PC-9 (cell line): ENCODE results near the gene TLR8.

Experiments
- CTCF ChIP-seq: fragments of 200-600 bp; sonication (generic); conservative IDR thresholded peaks from 2 replicates; pipeline ENCODE4 v1.6.1; 2017; ENCODE audit warnings: mixed run types, antibody characterized with exemption, mild to moderate bottlenecking, moderate library complexity
- EZH2 ChIP-seq: fragments of 200-600 bp; sonication (generic); IDR thresholded peaks from 2 replicates; pipeline ENCODE4 v1.8.0; 2017; ENCODE audit warnings: antibody characterized with exemption, low read depth

GRCh38 chrX:12867685-12868084 is 38.7 kb upstream of the TLR8 start:
- TF ChIP-seq CTCF (no peak), EZH2 (no peak)
